Gastroesophageal sphincter (tissue), 4 donors: ENCODE results near the gene MAPK4. TPM values are rescaled to one million over a fixed set of nuclear protein-coding genes. Genes with fewer than 3 reads are reported as not detected.

Experiments used
- ATAC-seq: fragments of 150-250 bp; one replicate; pipeline ENCODE4 v1.9.1; 2016; ENCODE audit warnings: mild to moderate bottlenecking, moderate library complexity
- H3K27ac ChIP-seq, 4 donors: fragments of 200-600 bp; sonication (generic) in 3 of 4; 1 replicate in 3 of 4; 2 replicates in 1 of 4; pipeline ENCODE4 v1.5.1; 2016 to 2019
- H3K27me3 ChIP-seq: fragments of 200-600 bp; sonication (generic); one replicate; pipeline ENCODE4 v1.5.1; 2019
- H3K36me3 ChIP-seq, 2 donors: fragments of 200-600 bp; sonication (generic); one replicate each; pipeline ENCODE4 v1.5.1; 2019; ENCODE audit warnings: control low read depth in 1 of 2
- H3K4me1 ChIP-seq, 3 donors: fragments of 200-600 bp; sonication (generic); 1 replicate in 2 of 3; 2 replicates in 1 of 3; pipeline ENCODE4 v1.5.1; 2016 to 2019; ENCODE audit warnings: control low read depth in 2 of 3
- H3K4me3 ChIP-seq, 2 donors: fragments of 200-600 bp; sonication (generic); one replicate each; pipeline ENCODE4 v1.5.1; 2019; ENCODE audit warnings: mild to moderate bottlenecking in 1 of 2, moderate library complexity in 1 of 2
- H3K9me3 ChIP-seq, 3 donors: fragments of 200-600 bp; sonication (generic); one replicate each; pipeline ENCODE4 v1.5.1; 2017 to 2019; ENCODE audit warnings: control low read depth in 2 of 3
- CTCF ChIP-seq, 4 experiments: fragments of 200-600 bp in 2 of 4; fragments of 450-650 bp in 2 of 4; sonication (generic) in 1 of 4; IDR thresholded peaks; one replicate each; pipeline ENCODE4 v1.5.1; 2017 to 2019; ENCODE audit warnings: antibody characterized with exemption in 4 of 4, mild to moderate bottlenecking in 2 of 4, moderate library complexity in 2 of 4
- EP300 ChIP-seq: sonication (generic); formaldehyde crosslinking; IDR thresholded peaks from one replicate; pipeline ENCODE4 v1.6.1; 2017; ENCODE audit warnings: antibody characterized with exemption, mild to moderate bottlenecking
- POLR2A ChIP-seq, 2 donors: fragments of 450-650 bp; IDR thresholded peaks; one replicate each; pipeline ENCODE4 v1.6.1; 2017; ENCODE audit warnings: antibody characterized with exemption in 2 of 2, mild to moderate bottlenecking in 2 of 2, moderate library complexity in 1 of 2
- POLR2AphosphoS5 ChIP-seq: sonication (generic); formaldehyde crosslinking; IDR thresholded peaks from one replicate; pipeline ENCODE4 v1.6.1; 2017; ENCODE audit warnings: antibody characterized with exemption
- WGBS, 2 donors: methylation state at CpG; one replicate each; pipeline ENCODE4 v1.1.5; 2018; ENCODE audit warnings: low coverage in 1 of 2; 5-methylcytosine and 5-hydroxymethylcytosine counted together
- total RNA-seq, 4 donors: library from RNA; depleted of rRNA; stranded (reverse); fragments of >200 nt; gene quantifications; one replicate each; pipeline ENCODE4 v1.1.0, GENCODE V29; 2016

The MAPK4 gene
- total RNA-seq, 4 donors from 2014 or later: 9.3 to 13.7 (median 10.6) TPM

GRCh38 chr18:50663626-50664441, 103.9 kb downstream of the MAPK4 start:
- TF ChIP-seq CTCF (IDR thresholded peaks at IDR 0.05) (no peak), EP300 (no peak), POLR2AphosphoS5 (no peak), POLR2A (IDR thresholded peaks at IDR 0.05) (no peak)
- Histone ChIP-seq H3K4me3 (no peak overlapping the region), H3K9me3 (peaks cover 0 to 8% (median 0%) of the 10 kb centered on the region in 3 donors), H3K4me1 (peaks cover 0 to 32% (median 0%) of the 10 kb centered on the region in 3 donors), H3K27ac (peak overlapping the region in 1 of 4 donors; percentile 7), H3K27me3 (no peaks in the 10 kb centered on the region), H3K36me3 (no peaks in the 10 kb centered on the region)
- WGBS, 2 donors: 78% methylated on average over 6 of the region's 40 CpGs; no CpG with 5 or more reads in 1 of the 2 donors
- no peak for ATAC-seq

GRCh38 chr18:50665015-50665414, 105.1 kb downstream of the MAPK4 start:
- ATAC-seq: no peak
- no peaks in the 10 kb centered on the region for H3K36me3 ChIP-seq
- TF ChIP-seq CTCF (IDR thresholded peaks at IDR 0.05): no peak
- TF ChIP-seq POLR2A (IDR thresholded peaks at IDR 0.05): no peak
- TF ChIP-seq POLR2AphosphoS5: no peak
- TF ChIP-seq EP300: no peak
- peaks cover 0 to 8% (median 0%) of the 10 kb centered on the region in 3 donors for H3K9me3 ChIP-seq
- H3K4me1 ChIP-seq: peaks cover 0 to 20% (median 0%) of the 10 kb centered on the region in 3 donors
- no peaks in the 10 kb centered on the region for H3K27me3 ChIP-seq
- 53 to 91% methylated on average over 4 of the region's 6 CpGs for WGBS, 2 donors
- H3K4me3 ChIP-seq: no peak overlapping the region
- no peak overlapping the region for H3K27ac ChIP-seq

DNA sequence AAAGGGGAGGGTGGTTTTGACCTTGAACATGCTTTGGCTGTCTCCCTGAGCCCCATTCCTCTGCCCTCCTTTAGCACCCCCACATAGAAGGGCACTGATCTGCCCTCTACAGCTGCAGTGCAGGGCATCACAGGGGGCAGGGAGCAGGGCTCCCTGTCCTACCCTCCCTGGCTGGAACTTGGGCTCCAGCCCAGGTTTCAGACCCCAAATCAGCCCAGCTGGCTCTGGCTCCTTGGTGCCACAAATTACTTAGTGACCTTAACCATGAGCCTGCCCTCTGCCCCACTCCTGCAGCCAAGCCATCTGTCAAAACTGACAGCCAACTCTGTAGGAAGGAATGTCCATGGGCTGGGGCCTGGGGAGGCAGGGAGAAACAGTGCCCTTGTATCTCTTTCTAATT, 105.6 kb downstream of the MAPK4 start:
- no peak for ATAC-seq
- TF ChIP-seq POLR2A (IDR thresholded peaks at IDR 0.05) (no peak), POLR2AphosphoS5 (no peak), CTCF (IDR thresholded peaks at IDR 0.05) (no peak), EP300 (no peak)
- peak overlapping the region in 1 of 4 donors; percentile 15 for H3K27ac ChIP-seq

DNA sequence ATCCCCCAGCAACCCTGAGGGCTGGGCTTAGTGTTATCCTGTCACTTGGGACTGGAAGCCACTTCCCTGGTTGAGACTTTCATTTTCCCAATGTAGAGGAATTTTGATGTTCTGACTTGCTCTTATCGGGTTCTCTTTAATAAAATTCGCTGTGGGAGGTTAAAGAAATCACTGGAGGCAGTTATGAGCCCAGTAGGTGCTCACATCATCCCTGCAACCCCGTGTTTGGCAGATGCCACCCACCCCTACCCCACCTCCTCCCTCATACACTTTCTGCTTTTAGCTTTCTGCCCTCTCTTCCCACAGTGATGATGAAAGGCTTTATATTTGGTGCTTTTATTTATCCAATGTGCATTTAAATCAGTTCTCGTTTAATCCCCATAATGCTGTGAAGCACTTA, 106.6 kb downstream of the MAPK4 start:
- H3K9me3 ChIP-seq: peaks cover 0 to 8% (median 0%) of the 10 kb centered on the region in 3 donors
- no peak for TF ChIP-seq EP300
- WGBS, 2 donors: 63 to 93% methylated on average over 4 of the region's 4 CpGs
- no peak overlapping the region for H3K4me3 ChIP-seq
- no peak for ATAC-seq
- H3K36me3 ChIP-seq: no peaks in the 10 kb centered on the region
- H3K27me3 ChIP-seq: no peaks in the 10 kb centered on the region
- H3K27ac ChIP-seq: no peak overlapping the region
- peaks cover 0 to 19% (median 0%) of the 10 kb centered on the region in 3 donors for H3K4me1 ChIP-seq

More for the DNA sequence above, 105.6 kb downstream of the MAPK4 start:
- H3K4me3 ChIP-seq: no peak overlapping the region
- peaks cover 0 to 8% (median 0%) of the 10 kb centered on the region in 3 donors for H3K9me3 ChIP-seq
- H3K27me3 ChIP-seq: no peaks in the 10 kb centered on the region
- no peaks in the 10 kb centered on the region for H3K36me3 ChIP-seq
- peaks cover 0 to 19% (median 0%) of the 10 kb centered on the region in 3 donors for H3K4me1 ChIP-seq

DNA sequence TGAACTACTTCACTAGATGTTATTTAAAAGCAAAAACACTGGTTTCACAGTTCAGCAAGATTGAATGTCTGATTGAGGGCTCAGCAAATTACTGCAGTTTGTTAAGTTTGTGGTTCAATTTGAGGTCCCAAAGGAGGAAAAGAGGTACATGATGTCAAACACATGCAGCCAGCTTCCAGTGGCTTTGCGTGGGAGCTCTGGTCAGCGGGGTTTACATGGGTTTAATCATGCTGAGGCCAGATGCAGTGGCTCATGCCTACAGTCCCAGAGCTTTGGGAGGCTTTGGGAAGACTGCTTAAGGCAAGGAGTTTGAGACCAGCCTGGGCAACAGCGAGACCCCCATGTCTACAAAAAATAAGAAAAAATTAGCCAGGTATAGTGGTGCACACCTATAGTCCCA, 111.5 kb downstream of the MAPK4 start:
- H3K4me1 ChIP-seq: peaks cover 0 to 3% (median 0%) of the 10 kb centered on the region in 3 donors
- no peak for TF ChIP-seq POLR2AphosphoS5
- no peak for TF ChIP-seq CTCF (IDR thresholded peaks at IDR 0.05)
- WGBS, 2 donors: 75 to 93% methylated on average over 2 to 3 of the region's 3 CpGs
- ATAC-seq: no peak
- no peak overlapping the region for H3K4me3 ChIP-seq
- H3K27ac ChIP-seq: no peak overlapping the region
- H3K27me3 ChIP-seq: no peaks in the 10 kb centered on the region
- H3K9me3 ChIP-seq: no peaks in the 10 kb centered on the region
- H3K36me3 ChIP-seq: no peaks in the 10 kb centered on the region
